H1 (cell line): ENCODE data around the gene HMGN3. TPM values are rescaled to one million over a fixed set of nuclear protein-coding genes. Genes with fewer than 3 reads are reported as not detected.

ENCODE experiments used
- CTCF ChIA-PET: fragments of 300-600 bp; sonication (Branson Sonifier 250); formaldehyde crosslinking; loops from one replicate; lab custom pipeline; 2021; ENCODE audit not compliant: partially characterized antibody; lab: Charles Lee
- POLR2A ChIA-PET: fragments of 300-600 bp; sonication (Branson Sonifier 250); formaldehyde crosslinking; loops from one replicate; lab custom pipeline; 2021; ENCODE audit warnings: inconsistent platforms; ENCODE audit not compliant: partially characterized antibody; lab: Charles Lee
- DNase-seq, 2 experiments: peaks; one replicate each; pipeline versions ENCODE4 v3.0.0 to v3.0.0-alpha.2; 2010 to 2022; ENCODE audit warnings: low spot score in 2 of 2, low read depth in 1 of 2, mixed read lengths in 1 of 2
- FAIRE-seq: peaks from 2 replicates; lab custom pipeline; 2011; peaks lifted over from hg19 to GRCh38; lab: Jason Lieb, UNC
- H2AFZ ChIP-seq: 2 replicates; pipeline ENCODE4 v1.8.1; 2012; ENCODE audit warnings: low read length, inconsistent platforms
- H2AK5ac ChIP-seq: 2 replicates; pipeline ENCODE4 v1.6.1; 2013; ENCODE audit warnings: low read depth, low read length
- H2BK120ac ChIP-seq: replicated peaks from 2 replicates; pipeline ENCODE3; 2013; ENCODE audit warnings: low read depth, low read length, inconsistent platforms
- H2BK12ac ChIP-seq: 2 replicates; pipeline ENCODE4 v1.6.1; 2013; ENCODE audit warnings: low read depth, low read length
- H2BK15ac ChIP-seq: 2 replicates; pipeline ENCODE4 v1.6.1; 2013; ENCODE audit warnings: low read length
- H2BK20ac ChIP-seq: 2 replicates; pipeline ENCODE4 v1.6.1; 2013; ENCODE audit warnings: low read length
- H2BK5ac ChIP-seq: 2 replicates; pipeline ENCODE4 v1.6.1; 2013; ENCODE audit warnings: low read depth, low read length
- H3K14ac ChIP-seq: 2 replicates; pipeline ENCODE4 v1.6.1; 2013; ENCODE audit warnings: inconsistent platforms; ENCODE audit not compliant: insufficient read length
- H3K18ac ChIP-seq: 2 replicates; pipeline ENCODE4 v1.6.1; 2013; ENCODE audit warnings: low read length; ENCODE audit errors: extremely low read depth
- H3K23ac ChIP-seq: 2 replicates; pipeline ENCODE4 v1.6.1; 2013; ENCODE audit warnings: inconsistent platforms; ENCODE audit not compliant: insufficient read length
- H3K23me2 ChIP-seq: 2 replicates; pipeline ENCODE4 v1.6.1; 2013; ENCODE audit warnings: low read depth, low read length
- H3K27ac ChIP-seq: 2 replicates; pipeline ENCODE4 v1.6.1; 2011; ENCODE audit warnings: low read depth, low read length, inconsistent platforms
- H3K27me3 ChIP-seq, 4 experiments: replicated peaks in 1 of 4; 1 replicate in 1 of 4; 2 replicates in 3 of 4; pipeline versions ENCODE4 v1.6.1 to v1.8.1; 2011 to 2013; ENCODE audit warnings: low read length in 3 of 4, mild to moderate bottlenecking in 3 of 4, inconsistent platforms in 2 of 4, mixed read lengths in 2 of 4, moderate library complexity in 1 of 4; ENCODE audit not compliant: control insufficient read depth in 3 of 4, insufficient read depth in 3 of 4; ENCODE audit errors: extremely low read depth in 1 of 4
- H3K36me3 ChIP-seq, 4 experiments: 2 replicates each; pipeline versions ENCODE4 v1.6.1 to v1.8.1; 2011 to 2013; ENCODE audit warnings: mild to moderate bottlenecking in 4 of 4, low read length in 3 of 4, moderate library complexity in 2 of 4, control low read depth in 1 of 4, inconsistent platforms in 1 of 4; ENCODE audit not compliant: insufficient read depth in 4 of 4, control insufficient read depth in 2 of 4
- H3K4ac ChIP-seq: replicated peaks from 2 replicates; pipeline ENCODE3; 2013; ENCODE audit warnings: low read length, low read depth, mixed read lengths, inconsistent platforms; ENCODE audit not compliant: insufficient read length
- H3K4me1 ChIP-seq, 4 experiments: replicated peaks in 1 of 4; 1 replicate in 1 of 4; 2 replicates in 3 of 4; pipeline versions ENCODE4 v1.6.1 to v1.8.1; 2011 to 2013; ENCODE audit warnings: low read length in 3 of 4, inconsistent platforms in 2 of 4, mixed read lengths in 1 of 4; ENCODE audit not compliant: insufficient read depth in 4 of 4, control insufficient read depth in 3 of 4
- H3K4me2 ChIP-seq, 2 experiments: 2 replicates each; pipeline versions ENCODE4 v1.6.1 to v1.8.1; 2011 to 2013; ENCODE audit warnings: low read depth in 2 of 2, low read length in 2 of 2, control low read depth in 1 of 2, inconsistent platforms in 1 of 2, mild to moderate bottlenecking in 1 of 2; ENCODE audit not compliant: insufficient read depth in 1 of 2
- H3K4me3 ChIP-seq, 4 experiments: fragments of 200-600, 300-600 bp in 1 of 4; sonication (generic), shearing (Covaris generic), sonication (Bioruptor Twin) in 1 of 4; 2 replicates each; pipeline versions ENCODE4 v1.5.1 to v1.8.1; 2011 to 2016; ENCODE audit warnings: low read length in 4 of 4, low read depth in 3 of 4, control low read depth in 2 of 4, inconsistent platforms in 2 of 4, mild to moderate bottlenecking in 2 of 4, mixed read lengths in 1 of 4, moderate library complexity in 1 of 4; ENCODE audit not compliant: insufficient read depth in 2 of 4; ENCODE audit errors: extremely low read depth in 1 of 4
- H3K56ac ChIP-seq: replicated peaks from 2 replicates; pipeline ENCODE3; 2013; ENCODE audit warnings: low read depth, mild to moderate bottlenecking, mixed read lengths, low read length, inconsistent platforms; ENCODE audit not compliant: insufficient read length
- H3K79me1 ChIP-seq: 2 replicates; pipeline ENCODE4 v1.6.1; 2013; ENCODE audit warnings: low read depth, low read length, control low read depth
- H3K79me2 ChIP-seq, 2 experiments: 2 replicates each; pipeline versions ENCODE4 v1.6.1 to v1.8.1; 2012 to 2013; ENCODE audit warnings: low read length in 2 of 2, mild to moderate bottlenecking in 2 of 2, inconsistent platforms in 1 of 2; ENCODE audit not compliant: insufficient read depth in 2 of 2, control insufficient read depth in 1 of 2
- H3K9ac ChIP-seq, 4 experiments: replicated peaks in 1 of 4; 1 replicate in 1 of 4; 2 replicates in 3 of 4; pipeline versions ENCODE4 v1.6.1 to v1.8.1; 2011 to 2013; ENCODE audit warnings: low read depth in 3 of 4, low read length in 3 of 4, control low read depth in 2 of 4, mild to moderate bottlenecking in 2 of 4, moderate library complexity in 2 of 4, inconsistent platforms in 1 of 4; ENCODE audit errors: extremely low read depth in 1 of 4
- H3K9me3 ChIP-seq, 2 experiments: 2 replicates each; pipeline versions ENCODE4 v1.6.1 to v1.8.1; 2012 to 2013; ENCODE audit warnings: mild to moderate bottlenecking in 2 of 2, moderate library complexity in 2 of 2, control low read depth in 1 of 2, inconsistent platforms in 1 of 2, low read depth in 1 of 2, low read length in 1 of 2, mixed read lengths in 1 of 2; ENCODE audit not compliant: insufficient read depth in 2 of 2
- H4K20me1 ChIP-seq, 2 experiments: replicated peaks in 1 of 2; 2 replicates each; pipeline versions ENCODE3 to v1.8.1; 2011 to 2013; ENCODE audit warnings: inconsistent platforms in 2 of 2, low read length in 2 of 2, mild to moderate bottlenecking in 1 of 2; ENCODE audit not compliant: insufficient read depth in 2 of 2, control insufficient read depth in 1 of 2
- H4K5ac ChIP-seq: 2 replicates; pipeline ENCODE4 v1.6.1; 2013; ENCODE audit warnings: low read length, low read depth, mixed read lengths, inconsistent platforms; ENCODE audit not compliant: insufficient read length
- H4K8ac ChIP-seq: 2 replicates; pipeline ENCODE4 v1.8.0; 2013; ENCODE audit warnings: mild to moderate bottlenecking, moderate library complexity, low read length, inconsistent platforms; ENCODE audit not compliant: insufficient read depth; ENCODE audit errors: extremely low read depth
- H4K91ac ChIP-seq: replicated peaks from 2 replicates; pipeline ENCODE3; 2013; ENCODE audit warnings: low read length, mixed read lengths, inconsistent platforms; ENCODE audit not compliant: insufficient read length
- EP300 ChIP-seq, 2 experiments: IDR thresholded peaks; 1 replicate in 1 of 2; 2 replicates in 1 of 2; pipeline ENCODE4 v1.6.1; 2011 to 2012; ENCODE audit warnings: low read depth in 2 of 2, low read length in 2 of 2, mild to moderate bottlenecking in 2 of 2, borderline replicate concordance in 1 of 2, inconsistent platforms in 1 of 2, moderate library complexity in 1 of 2
- FOSL1 ChIP-seq: IDR thresholded peaks from 2 replicates; pipeline ENCODE4 v1.6.1; 2011; ENCODE audit warnings: mild to moderate bottlenecking, low read depth, low read length, moderate library complexity; ENCODE audit not compliant: insufficient read depth
- RNF2 ChIP-seq: fragments of 200-900, 300-1000 bp; sonication (generic); IDR thresholded peaks from 2 replicates; pipeline ENCODE4 v1.7.1; 2016; ENCODE audit warnings: borderline replicate concordance, low read depth, mild to moderate bottlenecking, antibody characterized with exemption, low read length; ENCODE audit not compliant: poor library complexity, severe bottlenecking; ENCODE audit errors: missing control alignments
- SIN3A ChIP-seq, 2 experiments: IDR thresholded peaks in 1 of 2; conservative IDR thresholded peaks in 1 of 2; 2 replicates each; pipeline ENCODE4 v1.6.1; 2011 to 2012; ENCODE audit warnings: low read length in 2 of 2, improper control_type of control experiment in 1 of 2, low read depth in 1 of 2, mild to moderate bottlenecking in 1 of 2
- TAF7 ChIP-seq: optimal IDR thresholded peaks from 2 replicates; pipeline ENCODE3; 2011; ENCODE audit warnings: low read depth, mild to moderate bottlenecking, inconsistent platforms, low read length, moderate library complexity, borderline replicate concordance
- WGBS, 2 experiments: shearing (Covaris generic) in 1 of 2; methylation state at CpG; one replicate each; pipeline versions ENCODE4 v1.1.6 to v1.1.7; 2013 to 2015; ENCODE audit warnings: low lambda C conversion rate in 2 of 2, mixed read lengths in 2 of 2, inconsistent platforms in 1 of 2, low coverage in 1 of 2, missing lambda C conversion rate in 1 of 2; ENCODE audit not compliant: insufficient replicate concordance in 2 of 2, insufficient coverage in 1 of 2, insufficient read length in 1 of 2; ENCODE audit errors: extremely low coverage in 1 of 2, missing lambda C conversion rate in 1 of 2; 5-methylcytosine and 5-hydroxymethylcytosine counted together
- polyA plus RNA-seq, 7 experiments: library from polyadenylated mRNA; depleted of rRNA in 3 of 7; stranded (reverse) in 5 of 7; unstranded in 2 of 7; fragments of >200 nt in 5 of 7; fragments of 200-250 nt in 2 of 7; gene quantifications; 1 replicate in 5 of 7; 2 replicates in 1 of 7; 4 replicates in 1 of 7; pipeline versions ENCODE4 v1.2.1 to v1.2.3, GENCODE V29; 2011 to 2013; ENCODE audit warnings: missing spikeins in 2 of 7, mixed read lengths in 2 of 7
- total RNA-seq: library from RNA; stranded (reverse); fragmentation: NEBNext Ultra II Directional; extraction: Animal tissue kit (Norgen Biotek cat#: 25700); gene quantifications from 2 replicates; pipeline ENCODE4 v1.2.1, GENCODE V29; 2021
- TF ChIP-seq, protein P1 (sequence below): IDR thresholded peaks from 2 replicates; pipeline ENCODE4 v1.6.1; 2012; ENCODE audit warnings: low read length, inconsistent platforms

HMGN3 gene
- total and polyA plus RNA-seq, 2 of the 8 experiments (the other 6 are each of a cell fraction or from before 2014, with no cell fraction given): 84.4 to 167 TPM

DNA sequence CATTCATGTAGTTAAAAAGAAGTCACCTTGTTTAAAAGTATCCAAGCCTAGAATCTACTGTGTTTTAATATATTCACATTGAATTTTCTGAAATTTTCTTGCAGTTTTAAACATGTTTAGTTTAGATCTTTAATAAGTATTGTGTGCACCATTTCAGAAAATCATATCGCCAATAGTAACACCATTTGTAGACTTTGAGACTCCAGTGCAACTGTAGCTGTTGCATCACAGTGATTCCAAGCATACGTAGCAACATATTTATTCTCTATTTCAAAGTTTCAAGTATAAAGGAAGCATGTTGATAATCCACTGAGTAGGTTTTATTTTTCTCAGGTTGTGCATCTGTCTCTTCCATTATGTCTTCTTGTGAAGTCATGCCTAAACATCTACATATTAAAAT is 46.4 kb downstream of the HMGN3 start:
- FAIRE-seq: no peak
- no peak overlapping the region for H3K27ac ChIP-seq
- H4K20me1 ChIP-seq: no peaks in the 10 kb centered on the region
- no peak overlapping the region for H3K4me2 ChIP-seq
- H3K79me2 ChIP-seq: no peaks in the 10 kb centered on the region
- no peak overlapping the region for H2BK15ac ChIP-seq
- no peak overlapping the region for H3K14ac ChIP-seq
- 91% methylated on average over 2 of the region's 2 CpGs; no CpG with 5 or more reads in 1 of the 2 experiments for WGBS, 2 experiments
- ChIA-PET POLR2A (interaction anchor here (1.3 kb wide), 1 partner anchor 36 kb away, joined by 3 read pairs; no protein-coding TSS in a partner anchor), CTCF (no interaction called here)
- H3K79me1 ChIP-seq: no peaks in the 10 kb centered on the region
- H3K18ac ChIP-seq: no peak overlapping the region
- H2BK20ac ChIP-seq: no peak overlapping the region
- H4K5ac ChIP-seq: no peak overlapping the region
- no peak overlapping the region for H4K8ac ChIP-seq
- H3K9me3 ChIP-seq: peaks cover 10 to 14% of the 10 kb centered on the region in 2 experiments
- no peaks in the 10 kb centered on the region for H3K4me1 ChIP-seq
- DNase-seq: no peak
- no peak overlapping the region for H3K4me3 ChIP-seq
- no peaks in the 10 kb centered on the region for H3K23me2 ChIP-seq
- H3K27me3 ChIP-seq: peaks cover 0 to 2% (median 0%) of the 10 kb centered on the region in 4 experiments; a peak in 1 of 7 replicates
- peaks cover 0 to 13% (median 3%) of the 10 kb centered on the region in 4 experiments; a peak in 2 of 8 replicates for H3K36me3 ChIP-seq
- H4K91ac ChIP-seq: no peak overlapping the region
- H2AFZ ChIP-seq: no peak overlapping the region; the same call in 1 of the 2 replicates
- H3K4ac ChIP-seq: no peak overlapping the region
- H3K56ac ChIP-seq: no peak overlapping the region
- H2BK12ac ChIP-seq: no peak overlapping the region
- H3K23ac ChIP-seq: no peak overlapping the region
- H2BK120ac ChIP-seq: no peak overlapping the region
- H2AK5ac ChIP-seq: no peak overlapping the region
- no peak overlapping the region for H3K9ac ChIP-seq
- no peak overlapping the region for H2BK5ac ChIP-seq
- TF ChIP-seq, protein P1, sequence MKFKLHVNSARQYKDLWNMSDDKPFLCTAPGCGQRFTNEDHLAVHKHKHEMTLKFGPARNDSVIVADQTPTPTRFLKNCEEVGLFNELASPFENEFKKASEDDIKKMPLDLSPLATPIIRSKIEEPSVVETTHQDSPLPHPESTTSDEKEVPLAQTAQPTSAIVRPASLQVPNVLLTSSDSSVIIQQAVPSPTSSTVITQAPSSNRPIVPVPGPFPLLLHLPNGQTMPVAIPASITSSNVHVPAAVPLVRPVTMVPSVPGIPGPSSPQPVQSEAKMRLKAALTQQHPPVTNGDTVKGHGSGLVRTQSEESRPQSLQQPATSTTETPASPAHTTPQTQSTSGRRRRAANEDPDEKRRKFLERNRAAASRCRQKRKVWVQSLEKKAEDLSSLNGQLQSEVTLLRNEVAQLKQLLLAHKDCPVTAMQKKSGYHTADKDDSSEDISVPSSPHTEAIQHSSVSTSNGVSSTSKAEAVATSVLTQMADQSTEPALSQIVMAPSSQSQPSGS: no peak
- TF ChIP-seq FOSL1 (no peak), SIN3A (conservative IDR thresholded peaks at IDR 0.05 in 1 of 2, IDR thresholded peaks at IDR 0.05 in 1 of 2; ENCODE audit: low read depth in 1 of 2, low read length in 2 of 2) (no peak), RNF2 (no peak), TAF7 (no peak), EP300 (IDR thresholded peaks at IDR 0.05; ENCODE audit: borderline replicate concordance in 1 of 2, low read depth in 2 of 2, low read length in 2 of 2) (no peak)
